Keratinocyte (primary cell): ENCODE data around the gene CACNG3. TPM values are rescaled to one million over a fixed set of nuclear protein-coding genes. Genes with fewer than 3 reads are reported as not detected.

Source experiments
- DNase-seq: peaks from one replicate; pipeline ENCODE4 v3.0.0-alpha.2; 2011; ENCODE audit warnings: low read depth, missing footprints, low spot score
- FAIRE-seq: peaks from 2 replicates; lab custom pipeline; 2011; peaks lifted over from hg19 to GRCh38; lab: Jason Lieb, UNC
- H2AFZ ChIP-seq: 2 replicates; pipeline ENCODE4 v1.6.0; 2012; ENCODE audit warnings: low read length, control low read depth, inconsistent platforms; ENCODE audit not compliant: control insufficient read depth
- H3K27ac ChIP-seq: 2 replicates; pipeline ENCODE4 v1.5.1; 2011; ENCODE audit warnings: low read length; ENCODE audit not compliant: control insufficient read depth, insufficient read depth
- H3K27me3 ChIP-seq: 3 replicates; pipeline ENCODE4 v1.6.0; 2011; ENCODE audit warnings: low read length; ENCODE audit not compliant: control insufficient read depth, insufficient read depth; ENCODE audit errors: extremely low read depth
- H3K36me3 ChIP-seq, 2 experiments: 2 replicates in 1 of 2; 3 replicates in 1 of 2; pipeline ENCODE4 v1.5.1; 2011; ENCODE audit warnings: low read length in 2 of 2, mild to moderate bottlenecking in 1 of 2; ENCODE audit not compliant: control insufficient read depth in 2 of 2, insufficient read depth in 2 of 2; ENCODE audit errors: extremely low read depth in 1 of 2
- H3K4me1 ChIP-seq: 3 replicates; pipeline ENCODE4 v1.5.1; 2011; ENCODE audit warnings: low read length; ENCODE audit not compliant: control insufficient read depth, insufficient read depth; ENCODE audit errors: extremely low read depth
- H3K4me2 ChIP-seq: 3 replicates; pipeline ENCODE4 v1.6.0; 2011; ENCODE audit warnings: low read depth, low read length; ENCODE audit not compliant: control insufficient read depth, insufficient read depth; ENCODE audit errors: extremely low read depth
- H3K4me3 ChIP-seq, 3 experiments: fragments of 200-600 bp in 1 of 3; sonication (generic) in 1 of 3; 2 replicates in 2 of 3; 3 replicates in 1 of 3; pipeline ENCODE4 v1.5.1; 2011 to 2016; ENCODE audit warnings: low read length in 3 of 3, mild to moderate bottlenecking in 3 of 3, control low read depth in 2 of 3, inconsistent platforms in 1 of 3, low read depth in 1 of 3, mixed read lengths in 1 of 3, mixed run types in 1 of 3, moderate library complexity in 1 of 3; ENCODE audit not compliant: control insufficient read depth in 2 of 3, insufficient read depth in 2 of 3; ENCODE audit errors: extremely low read depth in 1 of 3
- H3K79me2 ChIP-seq: 2 replicates; pipeline ENCODE4 v1.6.0; 2012; ENCODE audit warnings: low read length; ENCODE audit not compliant: control insufficient read depth, insufficient read depth
- H3K9ac ChIP-seq: 3 replicates; pipeline ENCODE4 v1.6.0; 2011; ENCODE audit warnings: low read length; ENCODE audit not compliant: control insufficient read depth, insufficient read depth; ENCODE audit errors: extremely low read depth
- H3K9me1 ChIP-seq: 3 replicates; pipeline ENCODE4 v1.6.0; 2011; ENCODE audit warnings: low read length; ENCODE audit not compliant: control insufficient read depth, insufficient read depth; ENCODE audit errors: extremely low read depth
- H3K9me3 ChIP-seq: 2 replicates; pipeline ENCODE4 v1.5.1; 2012; ENCODE audit warnings: low read depth, low read length; ENCODE audit not compliant: control insufficient read depth
- H4K20me1 ChIP-seq: 3 replicates; pipeline ENCODE4 v1.6.0; 2011; ENCODE audit warnings: low read length; ENCODE audit not compliant: control insufficient read depth, insufficient read depth; ENCODE audit errors: extremely low read depth
- CTCF ChIP-seq, 3 experiments: IDR thresholded peaks in 1 of 3; conservative IDR thresholded peaks in 1 of 3; optimal IDR thresholded peaks in 1 of 3; 2 replicates in 2 of 3; 3 replicates in 1 of 3; pipeline versions ENCODE3 to v1.5.1; 2011; ENCODE audit warnings: low read length in 3 of 3, mild to moderate bottlenecking in 3 of 3, moderate library complexity in 2 of 3, control low read depth in 1 of 3, inconsistent platforms in 1 of 3; ENCODE audit not compliant: insufficient read depth in 2 of 3; ENCODE audit errors: extremely low read depth in 1 of 3
- EZH2 ChIP-seq: IDR thresholded peaks from one replicate; pipeline ENCODE4 v1.6.1; 2012; ENCODE audit warnings: inconsistent platforms, mild to moderate bottlenecking, low read length, moderate library complexity
- dilution Hi-C: fragments of 300-500 bp; cut with MboI; formaldehyde crosslinking; loops from one replicate; pipeline ENCODE4 v1.7.0; 2020; ENCODE audit warnings: low sequenced_read_pairs; ENCODE audit not compliant: extremely low pct_ligation_motif_present
- polyA plus RNA-seq, 5 experiments: library from polyadenylated mRNA; depleted of rRNA in 3 of 5; stranded (reverse) in 3 of 5; stranded (forward) in 1 of 5; unstranded in 1 of 5; fragments of >200 nt; gene quantifications; 1 replicate in 1 of 5; 2 replicates in 3 of 5; 3 replicates in 1 of 5; pipeline versions ENCODE4 v1.2.1 to v1.2.3, GENCODE V29; 2011 to 2012; ENCODE audit warnings: missing spikeins in 2 of 5, low read depth in 1 of 5, low replicate concordance in 1 of 5

Gene CACNG3
- polyA plus RNA-seq, 1 donor (not counting 4 experiments of a cell fraction or from before 2014, with no cell fraction given): not detected

GRCh38 chr16:24208710-24209109 lies 47.4 kb upstream of the CACNG3 start:
- TF ChIP-seq EZH2: no peak
- no peak for TF ChIP-seq CTCF (optimal IDR thresholded peaks at IDR 0.05 in 1 of 3, IDR thresholded peaks at IDR 0.05 in 1 of 3, conservative IDR thresholded peaks at IDR 0.05 in 1 of 3; ENCODE audit: extremely low read depth in 1 of 3, insufficient read depth in 2 of 3, low read length in 3 of 3)
- Histone ChIP-seq H3K27ac (no peak overlapping the region), H3K9me3 (peaks cover 2% of the 10 kb centered on the region), H3K4me3 (no peak overlapping the region), H4K20me1 (no peaks in the 10 kb centered on the region), H3K27me3 (no peaks in the 10 kb centered on the region), H3K36me3 (no peaks in the 10 kb centered on the region), H3K9me1 (no peaks in the 10 kb centered on the region), H3K79me2 (no peaks in the 10 kb centered on the region), H3K4me1 (no peaks in the 10 kb centered on the region), H3K4me2 (no peak overlapping the region), H2AFZ (no peak overlapping the region), H3K9ac (no peak overlapping the region)
- FAIRE-seq (no peak), DNase-seq (no peak)
- dilution Hi-C loops: no loop called here

DNA sequence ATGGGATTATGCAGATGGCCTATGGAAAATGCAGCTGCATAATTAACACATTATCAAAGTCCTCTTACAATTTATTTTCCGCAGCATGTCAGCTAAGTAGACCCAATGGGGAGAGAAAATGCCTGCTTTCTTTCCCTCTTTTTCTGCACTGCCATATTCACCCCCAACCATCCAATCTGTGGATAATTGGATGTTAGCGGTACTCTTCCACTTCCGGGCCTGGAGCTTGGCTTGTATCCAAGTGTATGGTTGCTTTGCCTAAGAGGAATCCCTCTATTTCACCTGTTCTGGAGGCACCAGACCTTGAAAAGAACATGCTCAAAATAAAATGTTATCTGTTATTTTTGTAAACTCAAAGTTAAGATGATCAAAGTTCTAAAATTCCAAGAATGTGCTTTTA lies 41.1 kb upstream of the CACNG3 start:
- no peak overlapping the region for H3K27ac ChIP-seq
- no peak overlapping the region for H3K4me3 ChIP-seq
- no peaks in the 10 kb centered on the region for H3K9me3 ChIP-seq
- TF ChIP-seq EZH2 (no peak), CTCF (optimal IDR thresholded peaks at IDR 0.05 in 1 of 3, IDR thresholded peaks at IDR 0.05 in 1 of 3, conservative IDR thresholded peaks at IDR 0.05 in 1 of 3; ENCODE audit: extremely low read depth in 1 of 3, insufficient read depth in 2 of 3, low read length in 3 of 3) (no peak)
- H3K79me2 ChIP-seq: no peaks in the 10 kb centered on the region
- no peaks in the 10 kb centered on the region for H3K27me3 ChIP-seq
- no peaks in the 10 kb centered on the region for H4K20me1 ChIP-seq
- no peak overlapping the region for H3K4me2 ChIP-seq
- H3K9me1 ChIP-seq: no peaks in the 10 kb centered on the region
- no peak for DNase-seq
- no peaks in the 10 kb centered on the region for H3K36me3 ChIP-seq
- no peaks in the 10 kb centered on the region for H3K4me1 ChIP-seq
- dilution Hi-C loops: no loop called here
- FAIRE-seq: no peak
- H3K9ac ChIP-seq: no peak overlapping the region
- H2AFZ ChIP-seq: no peak overlapping the region
